Activated T-helper 17 cell treated with anti-CD3 and anti-CD28 coated beads, Interleukin-2, amount 50 U/mL, for 72 hours (primary cell): ENCODE data around the gene RGPD3. TPM values are rescaled to one million over a fixed set of nuclear protein-coding genes. Genes with fewer than 3 reads are reported as not detected.
A peak's percentile ranks its signal among the peaks of the same experiment; 100 is the strongest.
"Not testable (repeated sequence)": the region's sequence is repeated elsewhere in the genome, so short reads cannot be mapped to it uniquely, and the experiment has no call there.

Source experiments
- ATAC-seq: fragments of 150-1000 bp; cut with Tn5 transposase; replicated peaks from 2 replicates; pipeline ENCODE4 v1.10.0; 2021; ENCODE audit warnings: mild to moderate bottlenecking, moderate library complexity
- H3K27ac Mint-ChIP-seq: one replicate; pipeline ENCODE4 v1.8.0; 2022; ENCODE audit warnings: mixed read lengths
- H3K27me3 Mint-ChIP-seq: one replicate; pipeline ENCODE4 v1.8.0; 2022; ENCODE audit warnings: mixed read lengths
- H3K36me3 Mint-ChIP-seq: one replicate; pipeline ENCODE4 v1.8.0; 2022; ENCODE audit warnings: low read depth, mild to moderate bottlenecking, mixed read lengths
- H3K4me1 Mint-ChIP-seq: one replicate; pipeline ENCODE4 v1.8.0; 2022; ENCODE audit warnings: mixed read lengths
- H3K4me3 Mint-ChIP-seq: one replicate; pipeline ENCODE4 v1.8.0; 2022; ENCODE audit warnings: mild to moderate bottlenecking, mixed read lengths
- H3K9me3 Mint-ChIP-seq: one replicate; pipeline ENCODE4 v1.8.0; 2022; ENCODE audit warnings: mixed read lengths
- total RNA-seq, 2 donors: library from RNA; stranded (reverse); gene quantifications; one replicate each; pipeline ENCODE4 v1.2.3, GENCODE V29; 2022

The RGPD3 gene
- total RNA-seq, 2 donors from 2014 or later, result 0.26 to 0.35 TPM

GRCh38 chr2:106498549-106498948, 30.3 kb upstream of the RGPD3 start:
- not testable (repeated sequence) for H3K4me1 Mint-ChIP-seq, H3K4me3 Mint-ChIP-seq, H3K36me3 Mint-ChIP-seq, H3K9me3 Mint-ChIP-seq, H3K27me3 Mint-ChIP-seq, H3K27ac Mint-ChIP-seq, ATAC-seq

- H3K9me3 Mint-ChIP-seq, ATAC-seq, H3K27me3 Mint-ChIP-seq, H3K36me3 Mint-ChIP-seq, H3K4me1 Mint-ChIP-seq, H3K4me3 Mint-ChIP-seq, H3K27ac Mint-ChIP-seq: not testable (repeated sequence)
These were observed 24.7 kb upstream of the RGPD3 start for GRCh38 chr2:106492913-106493312.

GRCh38 chr2:106492399-106492798, 24.2 kb upstream of the RGPD3 start:
- H3K4me3 Mint-ChIP-seq, H3K9me3 Mint-ChIP-seq, H3K4me1 Mint-ChIP-seq, H3K27me3 Mint-ChIP-seq, H3K27ac Mint-ChIP-seq, H3K36me3 Mint-ChIP-seq, ATAC-seq: not testable (repeated sequence)

GRCh38 chr2:106489701-106490100, 21.5 kb upstream of the RGPD3 start:
- H3K36me3 Mint-ChIP-seq, H3K9me3 Mint-ChIP-seq, H3K4me1 Mint-ChIP-seq, H3K4me3 Mint-ChIP-seq, H3K27ac Mint-ChIP-seq, H3K27me3 Mint-ChIP-seq, ATAC-seq: not testable (repeated sequence)

GRCh38 chr2:106487386-106488191, 19.4 kb upstream of the RGPD3 start:
- H3K9me3 Mint-ChIP-seq, ATAC-seq, H3K4me3 Mint-ChIP-seq, H3K4me1 Mint-ChIP-seq, H3K27ac Mint-ChIP-seq, H3K36me3 Mint-ChIP-seq: not testable (repeated sequence)
- H3K27me3 Mint-ChIP-seq, result peaks cover 15% of the 10 kb centered on the region

GRCh38 chr2:106486551-106487385, 18.6 kb upstream of the RGPD3 start, which contains the start of gene CD8B2:
TSS of gene CD8B2 (plus strand) at chr2:106487364. CDS start at chr2:106487427, 63 bp downstream.
- H3K9me3 Mint-ChIP-seq, H3K36me3 Mint-ChIP-seq, ATAC-seq, H3K27ac Mint-ChIP-seq, H3K4me3 Mint-ChIP-seq, H3K4me1 Mint-ChIP-seq: not testable (repeated sequence)
- peaks cover 15% of the 10 kb centered on the region for H3K27me3 Mint-ChIP-seq

- H3K4me3 Mint-ChIP-seq, H3K9me3 Mint-ChIP-seq, H3K4me1 Mint-ChIP-seq, H3K36me3 Mint-ChIP-seq, H3K27ac Mint-ChIP-seq, ATAC-seq: not testable (repeated sequence)
- H3K27me3 Mint-ChIP-seq, result peaks cover 10% of the 10 kb centered on the region
These were observed 11.3 kb upstream of the RGPD3 start for GRCh38 chr2:106479563-106479962.

GRCh38 chr2:106477647-106478046, 9.4 kb upstream of the RGPD3 start:
- H3K4me1 Mint-ChIP-seq, H3K4me3 Mint-ChIP-seq, H3K27me3 Mint-ChIP-seq, H3K27ac Mint-ChIP-seq, H3K9me3 Mint-ChIP-seq, H3K36me3 Mint-ChIP-seq: not testable (repeated sequence)
- peak; percentile 52 for ATAC-seq

- not testable (repeated sequence) for H3K36me3 Mint-ChIP-seq, H3K27ac Mint-ChIP-seq, H3K27me3 Mint-ChIP-seq, H3K4me1 Mint-ChIP-seq, H3K4me3 Mint-ChIP-seq, H3K9me3 Mint-ChIP-seq
- ATAC-seq, result peak; percentile 61
These were observed 2.4 kb upstream of the RGPD3 start for GRCh38 chr2:106470658-106471057.

GRCh38 chr2:106467516-106467915, 697 bp downstream of the RGPD3 start:
- H3K4me1 Mint-ChIP-seq, H3K27ac Mint-ChIP-seq, H3K9me3 Mint-ChIP-seq, H3K4me3 Mint-ChIP-seq, H3K27me3 Mint-ChIP-seq, ATAC-seq, H3K36me3 Mint-ChIP-seq: not testable (repeated sequence)

- not testable (repeated sequence) for H3K4me1 Mint-ChIP-seq, H3K9me3 Mint-ChIP-seq, H3K36me3 Mint-ChIP-seq, H3K4me3 Mint-ChIP-seq, H3K27me3 Mint-ChIP-seq, H3K27ac Mint-ChIP-seq
- peak; percentile 48 for ATAC-seq
These were observed 6.3 kb downstream of the RGPD3 start for GRCh38 chr2:106461882-106462281.

- H3K9me3 Mint-ChIP-seq, H3K4me3 Mint-ChIP-seq, H3K36me3 Mint-ChIP-seq, H3K27me3 Mint-ChIP-seq, ATAC-seq, H3K4me1 Mint-ChIP-seq, H3K27ac Mint-ChIP-seq: not testable (repeated sequence)
These were observed 77.5 kb downstream of the RGPD3 start for GRCh38 chr2:106390680-106391079.

GRCh38 chr2:106388814-106389410, 79.3 kb downstream of the RGPD3 start:
- not testable (repeated sequence) for H3K4me3 Mint-ChIP-seq, H3K27ac Mint-ChIP-seq, H3K36me3 Mint-ChIP-seq, H3K4me1 Mint-ChIP-seq, ATAC-seq, H3K9me3 Mint-ChIP-seq, H3K27me3 Mint-ChIP-seq

GRCh38 chr2:106384548-106384947, 83.7 kb downstream of the RGPD3 start:
- H3K27me3 Mint-ChIP-seq, result peaks cover 17% of the 10 kb centered on the region
- not testable (repeated sequence) for H3K36me3 Mint-ChIP-seq, H3K27ac Mint-ChIP-seq, ATAC-seq, H3K4me1 Mint-ChIP-seq, H3K9me3 Mint-ChIP-seq, H3K4me3 Mint-ChIP-seq

- ATAC-seq, H3K4me3 Mint-ChIP-seq, H3K27ac Mint-ChIP-seq, H3K9me3 Mint-ChIP-seq, H3K4me1 Mint-ChIP-seq, H3K36me3 Mint-ChIP-seq: not testable (repeated sequence)
- H3K27me3 Mint-ChIP-seq, result peaks cover 16% of the 10 kb centered on the region
These were observed 86.3 kb downstream of the RGPD3 start for GRCh38 chr2:106381867-106382266.
